Kidney (tissue), 14 donors: ENCODE measurements around the gene SLFN14. TPM values are rescaled to one million over a fixed set of nuclear protein-coding genes. Genes with fewer than 3 reads are reported as not detected.

Source experiments
- DNase-seq, 5 donors: peaks; one replicate each; pipeline ENCODE4 v3.0.0-alpha.2; 2013 to 2020
- FAIRE-seq: peaks from 2 replicates; lab custom pipeline; 2012; peaks lifted over from hg19 to GRCh38; lab: Jason Lieb, UNC
- H3K27ac ChIP-seq, 2 donors: one replicate each; pipeline ENCODE4 v1.7.0; 2013; ENCODE audit warnings: low read depth in 2 of 2, low read length in 2 of 2, inconsistent platforms in 1 of 2
- H3K27me3 ChIP-seq: one replicate; pipeline ENCODE4 v1.7.1; 2013; ENCODE audit warnings: low read length, inconsistent platforms; ENCODE audit not compliant: control insufficient read depth, insufficient read depth
- H3K36me3 ChIP-seq, 3 donors: one replicate each; pipeline versions ENCODE4 v1.7.0 to v1.7.1; 2013; ENCODE audit warnings: low read length in 3 of 3, control low read depth in 1 of 3, inconsistent platforms in 1 of 3; ENCODE audit not compliant: insufficient read depth in 3 of 3, control insufficient read depth in 2 of 3
- H3K4me1 ChIP-seq, 3 donors: one replicate each; pipeline versions ENCODE4 v1.7.0 to v1.7.1; 2013; ENCODE audit warnings: low read length in 3 of 3, inconsistent platforms in 1 of 3, low read depth in 1 of 3; ENCODE audit not compliant: control insufficient read depth in 2 of 3, insufficient read depth in 2 of 3
- H3K4me3 ChIP-seq, 3 donors: one replicate each; pipeline versions ENCODE4 v1.7.0 to v1.8.1; 2013; ENCODE audit warnings: low read length in 3 of 3, control low read depth in 1 of 3, inconsistent platforms in 1 of 3
- H3K9ac ChIP-seq, 3 donors: one replicate each; pipeline versions ENCODE4 v1.7.0 to v1.7.1; 2013; ENCODE audit warnings: low read length in 3 of 3, control low read depth in 1 of 3, inconsistent platforms in 1 of 3
- H3K9me3 ChIP-seq, 3 donors: one replicate each; pipeline versions ENCODE4 v1.7.0 to v1.7.1; 2013; ENCODE audit warnings: low read length in 3 of 3, control low read depth in 1 of 3, inconsistent platforms in 1 of 3; ENCODE audit not compliant: control insufficient read depth in 2 of 3, insufficient read depth in 1 of 3
- intact Hi-C: fragments of 100-400 bp; cut with DNase I; formaldehyde crosslinking; loops from one replicate; pipeline ENCODE4 v1.11.1; 2022
- polyA plus RNA-seq: library from polyadenylated mRNA; stranded (reverse); fragments of 350-450 nt; fragmentation: Illumina TruSeq; extraction: RNeasy Lipid Tissue Mini Kit (QIAGEN cat#74804); gene quantifications from one replicate; pipeline ENCODE4 v1.2.3, GENCODE V29; 2014; ENCODE audit warnings: low read depth, low replicate concordance; ENCODE audit not compliant: insufficient read depth
- total RNA-seq: library from RNA; stranded (reverse); fragmentation: NEBNext Ultra II Directional; extraction: Animal tissue kit (Norgen Biotek cat#: 25700); gene quantifications from one replicate; pipeline ENCODE4 v1.2.1, GENCODE V29; 2021
- TF ChIP-seq, protein P1 (sequence below): IDR thresholded peaks from 3 replicates; pipeline ENCODE4 v1.5.1; 2012; ENCODE audit warnings: mild to moderate bottlenecking, moderate library complexity, borderline replicate concordance; ENCODE audit not compliant: insufficient read depth; ENCODE audit errors: extremely low read depth
- donor health status: control.
- donor health status: control.
- donor health status: control.
- donor health status: control.
- donor health status: control.
- donor health status: DM: yes; HTN: yes; CAD: no.
- donor health status: Normal renal cell carcinoma (clear cell type).

SLFN14 gene
- total and polyA plus RNA-seq, 2 donors from 2014 or later: 0.09 TPM; not detected in 1

DNA sequence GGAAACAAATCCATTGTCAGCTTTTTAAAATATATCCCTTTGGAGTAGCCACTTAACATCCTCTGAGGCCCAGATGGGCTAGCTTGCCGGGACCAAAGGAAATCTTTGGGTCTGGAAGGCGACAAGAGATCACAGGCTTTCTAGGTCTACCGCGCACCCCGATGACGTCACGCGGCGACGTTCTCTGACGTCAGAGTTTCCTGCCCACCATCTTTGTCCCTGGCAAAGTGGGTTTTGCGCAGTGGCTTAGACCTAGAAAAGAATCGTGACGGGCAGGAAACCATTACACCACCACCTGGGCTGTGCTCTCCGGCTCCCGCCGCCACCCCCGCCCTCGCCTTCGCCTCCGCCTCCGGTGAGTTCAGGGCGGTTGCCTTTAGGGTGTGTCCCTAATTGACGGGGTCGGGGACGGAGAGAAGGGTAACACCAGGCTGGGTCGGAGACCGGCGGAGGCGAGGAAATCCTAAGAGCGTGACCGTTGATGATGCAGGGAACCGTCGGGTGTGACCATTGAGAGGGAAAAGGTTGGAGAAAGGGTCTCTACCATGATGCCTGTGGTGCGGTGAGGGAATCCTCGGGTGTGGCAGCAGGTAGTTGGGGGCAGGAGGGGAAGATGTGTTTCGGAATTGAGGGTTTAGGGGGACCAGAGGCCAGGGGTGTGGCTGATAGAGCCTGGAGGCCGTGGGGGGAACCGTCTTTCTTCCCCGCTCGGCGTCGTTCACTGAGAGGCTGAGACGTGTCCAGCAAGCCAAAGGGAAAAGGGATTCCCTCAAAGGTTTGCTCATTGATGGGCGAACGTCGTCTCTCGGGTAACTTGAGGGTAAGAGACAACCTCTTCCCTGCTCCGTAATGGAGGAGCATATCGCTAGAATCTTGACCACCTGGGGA lies 26.7 kb upstream of the SLFN14 start, which contains the start of gene AP2B1:
TSS of gene AP2B1 (plus strand) at position 249 of the 888 bp plus-strand sequence. CDS start 6,709 bp downstream, outside the sequence.
- Histone ChIP-seq H3K36me3 (no peaks in the 10 kb centered on the region), H3K27me3 (no peaks in the 10 kb centered on the region)
- intact Hi-C loops: no loop called here

DNA sequence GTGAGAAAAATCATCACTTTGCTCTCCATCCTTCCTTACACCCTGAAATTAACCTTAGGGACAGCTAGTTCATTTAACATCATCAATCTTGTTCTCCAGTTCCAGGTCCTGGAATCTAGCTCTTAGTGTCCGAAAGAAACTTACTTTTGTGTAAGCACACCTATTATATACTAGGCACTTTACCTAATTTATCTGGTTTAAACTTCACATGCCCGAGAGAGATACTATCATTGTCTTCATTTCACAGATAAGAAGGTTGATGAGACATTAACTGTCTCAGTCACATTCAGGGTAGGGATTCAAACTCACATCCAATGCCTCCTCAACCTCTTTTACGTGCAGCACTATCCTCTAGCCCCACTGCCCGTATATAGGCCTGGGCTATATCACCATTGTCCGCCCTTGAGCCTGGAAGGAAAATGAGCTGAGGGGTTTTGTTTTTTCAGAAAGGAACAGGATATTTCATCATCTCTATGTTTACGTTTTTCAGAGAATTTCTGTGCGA lies 26.0 kb upstream of the SLFN14 start:
- no peaks in the 10 kb centered on the region for H3K36me3 ChIP-seq
- DNase-seq: peak in 1 of 5 donors; percentile 8
- peak overlapping the region; percentile 88 to 93 for H3K27ac ChIP-seq
- TF ChIP-seq, protein P1, sequence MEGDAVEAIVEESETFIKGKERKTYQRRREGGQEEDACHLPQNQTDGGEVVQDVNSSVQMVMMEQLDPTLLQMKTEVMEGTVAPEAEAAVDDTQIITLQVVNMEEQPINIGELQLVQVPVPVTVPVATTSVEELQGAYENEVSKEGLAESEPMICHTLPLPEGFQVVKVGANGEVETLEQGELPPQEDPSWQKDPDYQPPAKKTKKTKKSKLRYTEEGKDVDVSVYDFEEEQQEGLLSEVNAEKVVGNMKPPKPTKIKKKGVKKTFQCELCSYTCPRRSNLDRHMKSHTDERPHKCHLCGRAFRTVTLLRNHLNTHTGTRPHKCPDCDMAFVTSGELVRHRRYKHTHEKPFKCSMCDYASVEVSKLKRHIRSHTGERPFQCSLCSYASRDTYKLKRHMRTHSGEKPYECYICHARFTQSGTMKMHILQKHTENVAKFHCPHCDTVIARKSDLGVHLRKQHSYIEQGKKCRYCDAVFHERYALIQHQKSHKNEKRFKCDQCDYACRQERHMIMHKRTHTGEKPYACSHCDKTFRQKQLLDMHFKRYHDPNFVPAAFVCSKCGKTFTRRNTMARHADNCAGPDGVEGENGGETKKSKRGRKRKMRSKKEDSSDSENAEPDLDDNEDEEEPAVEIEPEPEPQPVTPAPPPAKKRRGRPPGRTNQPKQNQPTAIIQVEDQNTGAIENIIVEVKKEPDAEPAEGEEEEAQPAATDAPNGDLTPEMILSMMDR: no peak
- H3K4me1 ChIP-seq: peaks cover 5 to 7% (median 7%) of the 10 kb centered on the region in 3 donors
- no peaks in the 10 kb centered on the region for H3K27me3 ChIP-seq
- FAIRE-seq: no peak
- intact Hi-C loops: no loop called here
- no peaks in the 10 kb centered on the region for H3K9me3 ChIP-seq
- peak overlapping the region; percentile 98 to 99 (median 98) for H3K4me3 ChIP-seq
- H3K9ac ChIP-seq: peak overlapping the region; percentile 3 to 98 (median 98)

More for the DNA sequence above, 26.7 kb upstream of the SLFN14 start, which contains the start of gene AP2B1:
- Histone ChIP-seq H3K27ac (peak within 1 kb of the TSS; percentile 88 to 93), H3K4me3 (peak within 1 kb of the TSS; percentile 98 to 99 (median 98)), H3K4me1 (peaks cover 5 to 7% (median 7%) of the 10 kb centered on the region in 3 donors), H3K9ac (peak within 1 kb of the TSS; percentile 98 to 100 (median 98)), H3K9me3 (no peaks in the 10 kb centered on the region)
- TF ChIP-seq, protein P1: no peak
- peak; percentile 46 for FAIRE-seq
- DNase-seq: peak; percentile 97 to 98 (median 98)

DNA sequence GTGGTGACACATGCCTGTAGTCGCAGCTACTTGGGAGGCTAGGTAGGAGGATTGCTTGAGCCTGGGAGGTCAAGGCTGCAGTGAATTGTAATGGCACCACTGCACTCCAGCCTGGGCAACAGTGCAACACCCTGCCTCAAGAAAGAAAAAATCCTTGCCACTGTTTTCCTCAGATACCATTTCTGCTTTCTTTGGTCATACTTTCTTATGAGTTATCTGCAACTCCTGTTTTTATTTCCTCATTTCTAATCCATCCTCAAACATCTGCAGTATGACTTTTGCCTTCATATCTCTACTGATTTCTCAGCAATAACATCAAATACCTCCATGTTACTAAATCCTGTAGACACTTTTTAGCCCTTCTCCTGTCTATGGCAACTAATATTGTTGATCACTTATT lies 23.4 kb upstream of the SLFN14 start:
- Histone ChIP-seq H3K27ac (no peak overlapping the region), H3K4me3 (no peak overlapping the region), H3K27me3 (no peaks in the 10 kb centered on the region), H3K4me1 (peaks cover 4 to 10% (median 7%) of the 10 kb centered on the region in 3 donors), H3K36me3 (no peaks in the 10 kb centered on the region), H3K9ac (no peak overlapping the region), H3K9me3 (no peaks in the 10 kb centered on the region)
- FAIRE-seq: no peak
- TF ChIP-seq, protein P1: no peak
- intact Hi-C loops: no loop called here
- no peak for DNase-seq
